GM03348 (cell line): ENCODE measurements around the gene ALOX5.
A peak's percentile ranks its signal among the peaks of the same experiment; 100 is the strongest.

ENCODE experiments used
- DNase-seq: peaks from one replicate; pipeline ENCODE4 v3.0.0; 2012; ENCODE audit warnings: low spot score

ALOX5 gene

DNA sequence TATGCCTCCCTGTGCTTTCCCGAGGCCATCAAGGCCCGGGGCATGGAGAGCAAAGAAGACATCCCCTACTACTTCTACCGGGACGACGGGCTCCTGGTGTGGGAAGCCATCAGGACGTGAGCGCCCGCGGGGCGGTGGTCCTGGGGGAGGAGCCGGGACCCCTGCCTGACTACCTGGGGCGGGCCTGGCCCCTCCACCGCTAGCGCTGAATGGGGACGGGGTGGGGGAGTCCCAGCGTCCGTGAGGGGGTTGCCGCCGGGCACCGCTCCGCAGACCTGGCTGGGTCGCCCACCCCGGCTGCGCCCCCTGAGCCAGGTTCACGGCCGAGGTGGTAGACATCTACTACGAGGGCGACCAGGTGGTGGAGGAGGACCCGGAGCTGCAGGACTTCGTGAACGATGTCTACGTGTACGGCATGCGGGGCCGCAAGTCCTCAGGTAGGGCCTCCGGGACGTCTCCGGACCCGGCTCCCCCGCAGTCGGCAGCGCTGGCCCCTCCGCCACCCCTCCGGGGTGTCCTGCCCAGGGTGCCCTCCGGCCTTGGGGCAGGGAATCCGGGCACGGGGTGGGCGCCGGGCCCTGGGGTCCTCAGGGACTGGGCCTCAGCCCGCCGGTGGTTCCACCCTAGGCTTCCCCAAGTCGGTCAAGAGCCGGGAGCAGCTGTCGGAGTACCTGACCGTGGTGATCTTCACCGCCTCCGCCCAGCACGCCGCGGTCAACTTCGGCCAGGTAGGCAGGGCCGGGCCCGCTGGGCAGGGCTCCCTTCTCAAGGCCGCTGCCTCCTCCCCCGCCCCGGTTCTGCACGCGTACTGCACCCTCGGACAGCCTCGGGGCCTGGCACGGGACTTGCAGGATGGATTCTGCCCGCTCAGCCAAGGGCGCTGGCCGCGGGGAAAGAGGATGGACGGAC is 69.3 kb downstream of the ALOX5 start:
- no peak for DNase-seq

DNA sequence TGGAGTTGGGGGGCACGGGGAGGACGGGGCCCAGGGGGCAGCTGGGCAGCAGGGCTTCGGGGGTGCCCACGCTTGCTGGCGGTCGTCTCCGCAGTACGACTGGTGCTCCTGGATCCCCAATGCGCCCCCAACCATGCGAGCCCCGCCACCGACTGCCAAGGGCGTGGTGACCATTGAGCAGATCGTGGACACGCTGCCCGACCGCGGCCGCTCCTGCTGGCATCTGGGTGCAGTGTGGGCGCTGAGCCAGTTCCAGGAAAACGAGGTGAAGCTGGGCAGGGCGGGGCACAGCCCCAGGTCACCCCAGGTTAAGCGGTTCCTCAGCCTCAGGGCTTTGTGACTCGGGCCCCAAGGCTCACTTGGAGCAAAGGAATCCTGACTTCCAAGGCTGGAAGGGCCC is 70.0 kb downstream of the ALOX5 start:
- DNase-seq, result no peak

DNA sequence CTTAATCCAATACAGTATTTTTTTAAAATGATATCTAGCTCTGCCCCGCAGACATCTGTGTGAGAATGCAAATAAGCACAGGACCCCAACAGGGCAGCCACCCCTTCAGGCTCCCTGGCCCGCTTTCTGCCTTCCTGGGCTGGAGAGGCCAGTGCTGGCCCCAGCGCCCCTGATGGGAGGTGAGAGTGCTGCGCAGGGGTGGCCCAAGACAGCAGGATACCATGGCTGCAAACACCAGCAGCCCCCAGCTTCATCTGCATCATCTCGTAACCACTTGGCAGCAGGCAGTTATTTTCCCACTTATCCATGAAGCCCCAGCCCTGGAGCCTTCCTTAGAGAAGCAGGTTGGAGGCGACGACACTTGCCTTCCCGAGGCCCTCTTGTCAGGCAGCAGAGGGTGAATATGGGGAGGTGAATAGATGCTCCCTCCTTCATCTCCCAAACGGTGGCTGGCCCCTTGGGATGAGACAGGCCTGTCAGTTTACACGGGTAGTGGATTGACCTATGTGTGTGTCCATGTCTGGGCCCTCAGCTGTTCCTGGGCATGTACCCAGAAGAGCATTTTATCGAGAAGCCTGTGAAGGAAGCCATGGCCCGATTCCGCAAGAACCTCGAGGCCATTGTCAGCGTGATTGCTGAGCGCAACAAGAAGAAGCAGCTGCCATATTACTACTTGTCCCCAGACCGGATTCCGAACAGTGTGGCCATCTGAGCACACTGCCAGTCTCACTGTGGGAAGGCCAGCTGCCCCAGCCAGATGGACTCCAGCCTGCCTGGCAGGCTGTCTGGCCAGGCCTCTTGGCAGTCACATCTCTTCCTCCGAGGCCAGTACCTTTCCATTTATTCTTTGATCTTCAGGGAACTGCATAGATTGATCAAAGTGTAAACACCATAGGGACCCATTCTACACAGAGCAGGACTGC is 71.2 kb downstream of the ALOX5 start:
- DNase-seq, result no peak

DNA sequence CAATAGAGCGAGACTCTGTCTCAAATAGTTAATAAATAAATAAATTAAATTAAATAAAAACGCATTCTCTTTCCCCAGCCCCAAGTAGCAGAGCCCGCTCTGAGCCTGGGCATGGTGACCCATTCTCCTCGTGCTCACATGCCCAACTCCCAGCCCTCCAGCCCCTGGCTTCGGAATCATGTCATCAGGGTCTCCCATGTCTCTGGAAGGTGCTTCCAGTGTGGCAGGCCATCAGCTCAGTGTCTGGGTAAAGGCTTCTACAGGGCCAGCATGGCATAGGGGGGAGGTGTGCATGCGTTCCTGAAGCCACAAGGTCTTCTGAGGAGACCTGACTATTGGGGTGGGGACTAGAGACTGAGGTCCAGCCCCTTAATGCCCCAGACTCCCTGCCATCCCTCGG is 72.8 kb downstream of the ALOX5 start:
- no peak for DNase-seq

DNA sequence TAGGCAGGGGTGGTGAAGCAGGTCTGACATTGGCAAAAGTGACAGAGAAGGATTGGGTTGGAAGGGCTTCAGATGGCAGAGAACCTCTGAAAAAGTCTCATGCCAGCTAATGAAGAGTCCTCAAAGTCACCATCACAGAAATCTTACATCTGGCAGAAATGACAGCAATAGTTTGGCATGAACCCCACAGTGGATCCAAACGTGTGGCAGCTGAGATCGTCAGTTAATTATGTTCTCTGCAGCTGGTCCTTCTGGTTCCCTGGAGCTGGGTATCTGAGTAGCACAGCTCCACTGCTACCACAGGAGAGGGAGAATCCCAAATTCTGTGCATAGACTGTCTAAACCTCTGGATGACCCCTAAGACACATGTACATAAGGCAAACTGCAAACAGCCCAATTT is 73.4 kb downstream of the ALOX5 start:
- DNase-seq, result no peak

DNA sequence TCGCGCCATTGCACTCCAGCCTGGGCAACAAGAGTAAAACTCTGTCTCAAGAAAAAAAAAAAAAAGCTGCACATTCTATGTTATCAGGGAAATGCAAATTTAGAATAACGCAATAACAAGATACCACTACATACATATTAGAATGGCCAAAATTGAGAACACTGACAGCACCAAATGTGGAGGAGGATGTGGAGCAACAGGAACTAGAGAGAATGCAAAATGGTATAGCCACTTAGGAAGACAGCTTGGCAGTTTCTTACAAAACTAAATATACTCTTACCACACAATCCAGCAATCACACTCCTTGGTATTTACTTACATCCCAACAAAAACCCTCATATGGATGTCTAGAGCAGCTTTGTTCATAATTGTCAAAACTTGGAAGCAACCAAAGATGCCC is 76.8 kb downstream of the ALOX5 start:
- no peak for DNase-seq

DNA sequence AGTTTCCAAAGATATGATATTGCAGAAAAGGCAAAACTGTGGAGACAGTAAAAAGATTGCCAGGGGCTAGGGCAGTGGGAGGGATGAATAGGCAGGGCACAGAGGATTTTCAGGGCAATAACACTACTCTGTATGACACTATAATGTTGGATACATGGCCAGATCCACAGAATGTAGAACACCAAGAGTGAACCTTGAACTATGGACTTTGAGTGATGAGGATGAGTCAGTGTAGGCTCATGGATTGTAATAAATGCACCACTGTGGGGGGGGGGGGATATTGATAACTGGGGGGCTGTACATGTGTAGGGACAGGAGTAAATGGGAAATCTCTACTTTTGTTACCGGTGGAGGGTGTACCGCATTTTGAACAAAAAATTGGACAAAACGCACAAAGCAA is 77.4 kb downstream of the ALOX5 start:
- no peak for DNase-seq

DNA sequence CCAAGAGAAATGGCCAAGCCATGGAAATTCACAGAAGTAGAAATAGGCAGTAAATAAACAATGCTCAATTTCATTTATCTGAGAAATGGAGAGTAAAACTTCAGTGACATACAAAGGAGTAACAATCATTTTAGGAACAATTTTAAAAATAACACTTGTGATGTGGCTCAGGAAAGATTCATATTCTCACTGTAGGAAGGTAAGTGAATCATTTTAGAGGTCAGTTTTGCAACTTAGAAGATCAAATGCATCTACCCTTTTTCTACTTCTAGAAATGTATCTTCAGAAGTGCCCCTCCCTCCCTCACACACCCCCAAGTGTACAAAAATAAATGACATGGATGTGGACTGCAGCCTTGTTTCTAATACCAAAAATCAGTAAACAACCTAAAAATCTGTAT is 78.3 kb downstream of the ALOX5 start:
- DNase-seq, result no peak

DNA sequence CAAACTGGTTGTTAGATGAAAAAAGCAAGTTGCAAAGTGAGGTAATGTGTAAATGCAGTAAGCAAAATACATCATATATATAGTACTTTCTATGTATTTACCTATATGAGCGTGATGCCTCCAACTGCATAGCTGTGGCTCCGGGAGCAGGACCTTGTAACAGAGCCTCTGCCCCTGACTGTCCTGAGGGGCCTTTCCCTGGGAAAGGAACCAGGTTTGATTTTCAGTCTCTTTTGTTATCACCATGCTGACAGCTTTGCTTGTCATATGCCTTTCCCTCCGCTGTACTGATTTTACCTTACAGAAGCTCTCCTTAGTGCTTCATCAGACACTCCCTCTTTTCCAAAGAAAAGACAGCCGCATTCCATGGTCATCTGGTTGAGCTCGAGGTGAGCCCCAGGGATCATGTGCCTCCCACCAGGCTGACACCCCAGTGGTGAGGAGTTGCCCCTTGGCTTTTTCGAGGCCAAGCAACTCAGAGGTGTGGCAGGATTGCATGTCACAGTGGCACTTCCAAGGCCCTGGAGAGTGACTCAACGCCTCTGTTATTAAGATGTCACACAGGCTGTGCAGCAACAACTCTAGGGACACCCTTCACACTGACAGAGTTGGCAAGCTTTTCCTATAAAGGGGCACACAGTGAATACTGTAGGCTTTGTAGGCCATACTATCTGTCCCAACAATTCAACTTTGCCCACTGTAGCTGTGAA is 78.9 kb downstream of the ALOX5 start:
- no peak for DNase-seq

DNA sequence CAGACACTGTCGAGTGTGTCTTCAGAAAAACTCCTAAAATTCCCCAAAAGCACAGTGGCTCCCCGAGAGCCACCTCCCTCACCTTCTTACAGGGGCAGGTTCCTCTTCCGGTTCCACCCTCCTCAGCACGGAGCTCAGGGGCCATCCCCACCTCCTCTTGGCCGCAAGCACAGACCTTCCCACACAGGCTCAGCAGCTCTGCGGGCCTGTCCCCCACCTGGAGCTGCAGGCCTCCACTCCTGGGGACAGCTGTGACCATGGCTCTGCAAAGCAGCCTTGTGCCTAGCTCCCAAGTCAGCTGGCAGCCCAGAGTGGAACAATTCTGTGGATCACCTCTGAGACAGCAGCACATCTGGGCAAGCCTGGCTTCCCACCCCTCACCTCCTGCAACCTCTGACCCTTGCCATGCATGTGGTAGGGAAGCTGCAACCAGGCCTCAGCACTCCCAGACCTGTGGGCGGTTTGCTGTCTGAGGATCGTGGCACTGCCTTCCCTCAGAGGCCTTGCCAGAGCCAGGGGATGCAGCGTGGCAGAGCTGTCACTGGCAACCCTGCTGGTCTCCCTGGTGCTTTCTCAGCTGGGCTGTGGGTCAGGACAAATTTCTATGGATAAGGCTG is 79.7 kb downstream of the ALOX5 start:
- DNase-seq, result no peak

DNA sequence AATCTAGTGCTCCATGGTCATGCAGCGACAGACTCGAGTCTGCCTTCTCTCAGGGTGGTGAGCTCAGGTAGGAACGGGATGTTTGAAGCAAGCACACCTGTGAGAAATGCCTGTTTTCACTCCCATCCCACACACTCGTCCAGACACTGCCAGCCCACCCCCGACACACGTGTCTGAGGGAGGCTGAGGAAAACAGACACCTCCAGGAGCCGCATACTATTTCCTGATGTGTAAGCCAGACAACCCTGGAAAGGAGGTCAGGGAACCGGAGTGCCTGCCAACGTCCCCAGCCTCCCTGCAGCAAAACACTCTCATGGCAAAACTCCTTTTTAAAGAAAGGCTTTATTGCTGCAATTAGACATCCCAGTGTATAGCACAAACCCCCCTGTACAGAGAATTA is 80.2 kb downstream of the ALOX5 start:
- no peak for DNase-seq

DNA sequence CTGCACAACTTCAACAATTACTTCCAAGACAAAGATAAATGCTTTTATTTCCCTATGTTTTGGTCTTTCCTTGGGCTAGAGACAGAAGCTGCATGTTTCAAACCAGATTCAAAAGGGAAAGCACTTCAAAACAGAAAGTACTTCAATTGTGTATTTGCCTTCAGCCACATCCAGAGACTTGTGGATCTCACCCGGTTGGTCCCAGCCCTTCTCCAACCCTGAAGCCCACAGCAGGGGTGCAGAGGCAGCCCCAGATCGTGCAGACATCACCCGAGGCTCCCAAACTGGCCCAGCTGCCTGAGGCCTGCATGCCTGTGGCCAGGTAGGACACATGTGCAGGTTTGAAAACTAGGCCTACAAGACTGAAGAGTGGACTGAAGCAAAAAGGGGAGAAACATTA is 80.8 kb downstream of the ALOX5 start:
- no peak for DNase-seq

DNA sequence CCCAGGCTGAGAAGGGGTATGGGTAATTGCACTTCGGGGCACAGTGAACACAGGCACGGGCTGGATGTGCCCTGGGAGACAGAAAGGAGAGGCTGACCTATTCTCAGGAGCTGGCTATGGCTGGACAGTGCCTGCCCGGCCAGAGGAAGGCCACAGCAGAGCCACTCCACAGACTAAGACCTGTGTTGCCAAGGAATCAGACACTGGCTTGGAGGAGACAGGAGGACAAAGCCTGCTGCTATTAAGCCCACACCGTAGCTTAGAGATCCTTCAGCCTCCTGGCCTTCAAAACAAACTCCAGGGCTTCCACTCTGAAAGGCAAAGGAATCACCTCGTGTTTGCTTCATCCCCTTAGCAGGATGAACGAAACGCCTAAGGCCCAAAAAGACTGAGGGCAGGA is 82.2 kb downstream of the ALOX5 start:
- DNase-seq, result no peak

DNA sequence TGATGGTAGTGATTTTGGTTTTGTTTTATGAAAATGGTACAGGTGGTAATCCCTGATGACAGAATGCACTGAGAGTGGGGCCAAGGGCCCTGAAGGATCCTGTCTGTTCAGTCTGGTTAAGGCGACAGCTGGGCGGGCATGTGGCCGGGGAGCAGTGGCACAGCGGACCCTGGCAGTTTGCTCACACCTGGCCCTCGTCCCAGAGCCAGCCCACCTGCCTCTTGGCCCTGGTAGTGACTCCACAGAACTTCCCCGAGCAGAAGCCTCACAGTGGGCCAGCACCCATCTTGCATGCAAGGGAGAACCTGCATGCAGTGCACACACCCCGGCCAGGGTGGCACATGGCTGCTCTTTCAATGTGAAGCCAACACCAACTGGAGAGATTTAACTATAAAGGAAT is 82.8 kb downstream of the ALOX5 start:
- DNase-seq, result no peak

DNA sequence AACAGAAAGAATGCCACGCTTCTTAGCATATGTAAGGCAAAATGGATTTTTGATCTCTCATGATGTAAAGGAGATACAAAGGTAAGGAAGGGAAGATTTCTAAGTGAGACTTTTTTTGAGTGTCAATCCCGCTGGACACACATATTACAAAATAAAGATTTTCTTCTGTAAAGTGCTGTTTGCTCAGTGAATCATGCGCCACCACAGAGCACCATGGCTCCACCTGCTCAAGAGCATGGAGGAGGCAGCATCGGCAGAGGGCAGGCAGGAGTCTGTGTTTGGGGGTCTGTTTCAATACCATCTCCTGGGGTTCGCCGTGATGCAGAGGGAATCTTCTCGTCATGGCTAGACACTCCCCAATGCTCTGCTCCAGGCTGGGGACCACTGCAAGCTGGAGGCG is 83.5 kb downstream of the ALOX5 start:
- DNase-seq, result no peak

DNA sequence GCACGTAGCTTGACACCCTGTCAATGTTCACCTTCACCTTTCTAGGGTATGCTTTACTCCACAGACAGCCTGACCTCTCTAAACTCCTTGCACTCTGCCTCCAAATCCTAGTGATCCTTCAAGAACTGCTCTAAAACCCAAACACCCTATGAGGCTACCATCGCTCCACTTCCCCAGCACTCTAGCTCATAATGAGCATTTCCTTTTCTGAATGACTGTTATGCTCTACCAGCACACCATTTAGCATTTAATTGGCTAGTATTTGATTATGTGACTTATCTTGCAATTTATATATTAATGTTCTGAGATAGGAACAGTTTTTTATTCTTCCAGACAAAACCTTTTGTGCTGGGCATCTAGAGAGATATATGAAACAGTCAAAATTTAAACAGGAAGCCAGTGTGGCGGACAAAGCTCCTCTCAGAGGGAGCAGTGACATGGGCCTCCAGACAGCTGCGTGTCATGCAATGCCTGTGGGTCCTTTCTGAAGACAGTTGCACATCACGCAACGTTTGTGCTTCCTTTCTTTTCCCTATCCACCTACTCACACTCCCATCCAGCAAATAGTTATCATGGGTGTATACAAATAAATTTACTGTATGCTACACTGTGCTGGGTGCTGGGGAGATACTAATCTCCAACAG is 86.3 kb downstream of the ALOX5 start:
- no peak for DNase-seq

DNA sequence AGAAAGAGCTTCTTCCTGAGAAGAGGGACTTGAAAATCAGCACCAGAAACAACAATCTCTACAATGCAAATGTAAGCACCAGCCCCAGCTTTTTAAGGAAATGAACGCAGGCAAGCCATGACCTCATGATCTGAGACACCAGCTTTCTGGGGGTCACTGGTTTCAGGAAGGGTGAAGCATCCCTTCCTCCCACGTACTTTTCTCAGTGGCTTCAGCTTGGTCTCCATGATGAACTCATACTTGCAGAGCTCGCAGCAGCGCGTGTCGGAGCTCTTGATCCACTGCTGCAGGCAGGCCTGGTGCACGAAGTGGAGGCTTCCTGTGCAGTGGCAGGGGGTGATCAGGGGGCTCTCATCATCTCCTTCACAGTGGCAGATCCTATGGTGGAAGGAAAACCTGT is 87.0 kb downstream of the ALOX5 start:
- no peak for DNase-seq

DNA sequence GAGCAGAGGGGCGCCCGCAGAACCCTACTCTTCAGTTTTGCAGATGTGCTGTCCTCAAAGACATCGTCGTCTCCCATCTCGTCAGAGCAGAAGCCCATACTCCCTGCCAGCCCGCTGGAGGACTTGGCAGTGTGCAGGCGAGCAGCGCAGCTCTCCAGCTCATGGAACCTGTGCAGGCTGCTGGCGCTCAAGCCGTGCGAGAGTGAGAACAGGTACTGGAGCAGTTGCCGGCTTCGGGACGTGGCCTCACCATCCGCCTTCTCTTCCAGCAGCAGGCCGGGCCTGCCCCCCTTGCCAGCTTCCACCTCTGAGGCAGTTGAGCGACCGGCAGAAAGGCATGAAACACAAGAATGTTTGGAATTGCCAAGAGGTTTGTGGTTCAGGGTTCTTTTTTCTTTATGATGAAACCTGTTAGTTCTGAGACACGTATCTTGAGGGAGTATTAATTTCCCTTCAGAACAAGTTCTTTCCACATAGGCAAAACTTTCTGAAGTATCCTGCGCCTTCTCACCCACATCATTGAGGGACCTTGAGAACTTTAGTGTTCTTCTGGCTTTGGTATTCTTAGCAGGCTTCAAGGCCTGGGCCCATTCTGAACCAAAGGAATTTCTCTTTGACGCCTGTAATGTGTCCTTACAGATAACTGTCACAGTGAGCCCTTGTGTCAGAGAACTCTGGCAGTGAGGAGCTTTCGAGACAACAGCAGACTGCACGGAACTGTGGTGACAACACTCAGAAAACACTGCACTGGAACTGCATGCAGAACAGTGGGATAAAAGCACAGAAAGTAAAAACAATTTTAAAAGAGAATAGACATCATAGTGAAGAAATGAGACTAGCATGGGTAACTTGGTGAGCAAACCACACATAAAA is 89.5 kb downstream of the ALOX5 start:
- DNase-seq, result no peak

DNA sequence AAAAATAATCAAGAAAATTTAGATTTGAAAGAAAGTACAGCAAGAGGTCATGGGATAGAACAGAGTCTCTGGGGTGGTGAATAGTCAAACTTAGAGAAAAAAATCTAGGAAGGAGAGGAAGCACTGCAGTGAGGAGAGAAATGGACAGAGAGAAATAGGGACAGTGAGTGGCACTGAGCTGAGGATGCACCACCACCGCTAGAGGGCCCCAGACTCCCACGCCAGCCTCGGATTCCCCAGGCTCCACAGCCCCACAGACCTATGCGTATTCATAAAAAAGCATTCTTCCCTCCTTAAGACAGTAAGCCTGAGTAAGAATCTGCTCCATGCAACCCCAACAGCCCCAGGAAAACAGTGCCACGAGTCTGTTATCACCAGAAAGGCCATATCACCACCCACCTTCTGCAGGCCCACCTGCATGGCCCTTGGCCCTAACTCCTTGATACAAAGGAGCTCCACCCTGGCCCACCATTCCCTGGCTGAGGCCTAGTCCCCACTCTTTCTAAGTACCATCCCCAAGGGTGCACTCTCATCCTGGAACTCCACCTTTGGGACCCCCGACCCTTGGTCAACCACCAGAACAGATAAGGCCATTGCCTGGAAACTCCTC is 91.0 kb downstream of the ALOX5 start:
- peak; percentile 93 for DNase-seq

DNA sequence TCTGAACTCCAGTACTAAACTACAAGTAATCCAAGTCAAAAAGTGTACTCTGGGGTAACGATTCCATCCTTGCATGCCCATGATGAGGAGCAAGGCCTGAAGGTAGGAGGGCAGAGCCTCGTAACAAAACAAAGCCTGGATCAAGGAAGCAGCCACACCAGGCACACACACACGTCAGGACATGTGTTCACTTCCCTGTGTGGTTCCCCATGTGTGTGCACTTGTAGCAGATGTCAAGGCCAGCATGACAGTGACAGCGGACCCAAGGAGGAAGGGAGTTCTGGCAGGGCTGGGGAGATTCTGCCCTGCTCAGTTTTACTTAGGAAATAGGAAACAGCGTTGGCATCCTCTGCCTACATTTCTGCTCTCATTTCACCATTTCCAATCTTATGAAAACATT is 92.8 kb downstream of the ALOX5 start:
- DNase-seq, result no peak
